Measurements from ENCODE around the gene C3orf18. TPM values are rescaled to one million over a fixed set of nuclear protein-coding genes. Genes with fewer than 3 reads are reported as not detected.

C3orf18 gene
- total RNA-seq, 2 experiments from 2014 or later: 3.9 to 5.2 TPM

DNA sequence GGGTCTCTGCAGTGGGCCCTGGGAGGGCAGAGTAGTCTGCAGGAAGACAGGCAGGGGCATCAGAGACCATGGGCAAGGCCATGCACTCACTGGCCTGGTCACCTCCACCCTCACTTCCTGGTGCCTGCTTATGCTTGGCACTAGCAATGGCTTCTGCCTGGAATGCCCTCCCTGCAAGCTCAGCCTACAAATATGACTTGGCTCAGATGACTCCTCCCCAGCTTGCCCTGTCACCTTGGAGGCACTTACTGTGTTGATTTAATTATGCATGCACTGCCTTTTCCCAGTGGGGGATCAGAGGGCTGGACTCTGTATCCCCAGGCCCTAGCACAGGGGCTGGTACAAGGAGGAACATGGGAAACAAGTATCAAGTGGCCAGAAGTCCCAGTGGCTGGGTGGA lies 7.8 kb downstream of the C3orf18 start:
- TF ChIP-seq, protein P1, sequence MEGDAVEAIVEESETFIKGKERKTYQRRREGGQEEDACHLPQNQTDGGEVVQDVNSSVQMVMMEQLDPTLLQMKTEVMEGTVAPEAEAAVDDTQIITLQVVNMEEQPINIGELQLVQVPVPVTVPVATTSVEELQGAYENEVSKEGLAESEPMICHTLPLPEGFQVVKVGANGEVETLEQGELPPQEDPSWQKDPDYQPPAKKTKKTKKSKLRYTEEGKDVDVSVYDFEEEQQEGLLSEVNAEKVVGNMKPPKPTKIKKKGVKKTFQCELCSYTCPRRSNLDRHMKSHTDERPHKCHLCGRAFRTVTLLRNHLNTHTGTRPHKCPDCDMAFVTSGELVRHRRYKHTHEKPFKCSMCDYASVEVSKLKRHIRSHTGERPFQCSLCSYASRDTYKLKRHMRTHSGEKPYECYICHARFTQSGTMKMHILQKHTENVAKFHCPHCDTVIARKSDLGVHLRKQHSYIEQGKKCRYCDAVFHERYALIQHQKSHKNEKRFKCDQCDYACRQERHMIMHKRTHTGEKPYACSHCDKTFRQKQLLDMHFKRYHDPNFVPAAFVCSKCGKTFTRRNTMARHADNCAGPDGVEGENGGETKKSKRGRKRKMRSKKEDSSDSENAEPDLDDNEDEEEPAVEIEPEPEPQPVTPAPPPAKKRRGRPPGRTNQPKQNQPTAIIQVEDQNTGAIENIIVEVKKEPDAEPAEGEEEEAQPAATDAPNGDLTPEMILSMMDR (IDR thresholded peaks at IDR 0.05): no peak
- Mint-ChIP-seq H3K36me3 (ENCODE audit: low read depth) (no peaks in the 10 kb centered on the region), H3K4me1 (ENCODE audit: low read depth) (no peaks in the 10 kb centered on the region), H3K27me3 (no peaks in the 10 kb centered on the region), H3K9me3 (no peaks in the 10 kb centered on the region), H3K27ac (no peak overlapping the region), H3K4me3 (no peak overlapping the region)
- Histone ChIP-seq H3K4me3 (ENCODE audit: low read length) (no peak overlapping the region), H3K27ac (ENCODE audit: low read depth in 1 of 2, low read length in 2 of 2) (no peak overlapping the region), H3K9me3 (ENCODE audit: control insufficient read depth in 1 of 2, insufficient read depth in 1 of 2, low read length in 2 of 2) (no peaks in the 10 kb centered on the region), H3K27me3 (ENCODE audit: control insufficient read depth in 1 of 2, insufficient read depth in 2 of 2, low read length in 2 of 2) (no peaks in the 10 kb centered on the region), H3K36me3 (ENCODE audit: insufficient read depth, low read length) (no peaks in the 10 kb centered on the region), H3K4me1 (ENCODE audit: insufficient read depth, low read length) (no peaks in the 10 kb centered on the region)
- ATAC-seq (ENCODE audit: poor library complexity) (no peak), DNase-seq (no peak)
- CTCF ChIA-PET: no interaction called here
- POLR2A ChIA-PET: interaction anchor here (0.7 kb wide), 1 partner anchor 10 kb away, joined by 3 read pairs; the partner anchor contains the start of gene HEMK1
- intact Hi-C loops (cut with DNase I, micrococcal nuclease): loop anchor here in 1 of 2 experiments (10.0 kb wide), 1 partner anchor 1975 kb away; the partner anchor contains the start of genes NT5DC2 and UQCC5

DNA sequence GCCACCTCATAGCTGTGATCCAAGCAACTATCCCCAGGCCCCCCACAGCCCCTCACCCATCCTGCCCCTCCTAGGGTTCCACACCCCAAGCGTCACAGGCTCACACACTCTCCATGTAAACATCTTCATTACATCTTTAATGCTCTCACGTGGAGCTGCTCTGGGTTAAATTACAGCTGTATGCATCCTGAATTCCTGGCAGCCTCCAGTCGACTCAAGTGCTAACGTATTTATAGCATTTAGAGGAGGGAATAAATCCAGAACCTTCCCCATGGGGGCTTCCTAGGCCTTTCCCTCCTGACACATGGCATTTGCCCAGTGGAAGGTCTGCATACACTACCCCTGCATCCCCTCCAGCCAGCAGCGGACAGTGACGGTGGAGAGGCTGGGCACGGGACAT lies 9.6 kb downstream of the C3orf18 start:
- H3K27me3 ChIP-seq (ENCODE audit: control insufficient read depth in 1 of 2, insufficient read depth in 2 of 2, low read length in 2 of 2): no peaks in the 10 kb centered on the region
- no peaks in the 10 kb centered on the region for H3K27me3 Mint-ChIP-seq
- H3K36me3 ChIP-seq (ENCODE audit: insufficient read depth, low read length): no peaks in the 10 kb centered on the region
- no peak overlapping the region for H3K4me3 Mint-ChIP-seq
- ChIA-PET POLR2A (interaction anchor here (1.3 kb wide), 1 partner anchor 11 kb away, joined by 3 read pairs; the partner anchor contains the start of gene HEMK1), CTCF (no interaction called here)
- no peak overlapping the region for H3K27ac Mint-ChIP-seq
- TF ChIP-seq, protein P1 (IDR thresholded peaks at IDR 0.05): no peak
- H3K4me1 Mint-ChIP-seq (ENCODE audit: low read depth): no peaks in the 10 kb centered on the region
- no peak overlapping the region for H3K27ac ChIP-seq (ENCODE audit: low read depth in 1 of 2, low read length in 2 of 2)
- no peaks in the 10 kb centered on the region for H3K9me3 Mint-ChIP-seq
- ATAC-seq (ENCODE audit: poor library complexity): no peak
- no peaks in the 10 kb centered on the region for H3K4me1 ChIP-seq (ENCODE audit: insufficient read depth, low read length)
- no peak overlapping the region for H3K4me3 ChIP-seq (ENCODE audit: low read length)
- intact Hi-C loops (cut with DNase I, micrococcal nuclease): no loop called here
- H3K9me3 ChIP-seq (ENCODE audit: control insufficient read depth in 1 of 2, insufficient read depth in 1 of 2, low read length in 2 of 2): no peaks in the 10 kb centered on the region
- DNase-seq: no peak
- H3K36me3 Mint-ChIP-seq (ENCODE audit: low read depth): no peaks in the 10 kb centered on the region

DNA sequence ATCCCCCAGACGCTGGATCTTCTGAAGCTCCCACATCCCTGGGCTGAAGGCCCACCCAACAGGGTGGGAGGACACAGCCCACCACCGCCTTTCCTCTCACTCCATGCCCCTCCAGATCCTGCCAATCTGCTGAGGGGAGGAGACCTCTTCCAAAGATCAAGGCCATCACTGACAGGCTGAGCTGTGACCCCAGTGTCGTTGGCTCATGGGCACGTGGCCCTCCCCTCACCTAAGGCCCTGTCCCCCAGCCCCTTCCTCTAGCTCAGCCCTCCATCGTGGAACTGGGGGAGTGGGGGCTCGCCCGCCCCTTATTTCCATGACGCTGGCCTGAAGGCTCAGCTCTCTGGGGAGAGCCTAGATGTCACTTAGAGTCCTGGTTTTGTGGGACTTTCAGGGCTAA lies 10.4 kb downstream of the C3orf18 start:
- CTCF ChIA-PET: no interaction called here
- Histone ChIP-seq H3K36me3 (ENCODE audit: insufficient read depth, low read length) (no peaks in the 10 kb centered on the region), H3K27ac (ENCODE audit: low read depth in 1 of 2, low read length in 2 of 2) (no peak overlapping the region), H3K4me1 (ENCODE audit: insufficient read depth, low read length) (no peaks in the 10 kb centered on the region), H3K4me3 (ENCODE audit: low read length) (no peak overlapping the region), H3K27me3 (ENCODE audit: control insufficient read depth in 1 of 2, insufficient read depth in 2 of 2, low read length in 2 of 2) (no peaks in the 10 kb centered on the region), H3K9me3 (ENCODE audit: control insufficient read depth in 1 of 2, insufficient read depth in 1 of 2, low read length in 2 of 2) (no peaks in the 10 kb centered on the region)
- intact Hi-C loops (cut with DNase I, micrococcal nuclease): no loop called here
- H3K27me3 Mint-ChIP-seq: no peaks in the 10 kb centered on the region
- POLR2A ChIA-PET: interaction anchor here (1.2 kb wide), 1 partner anchor 10 kb away, joined by 4 read pairs; no protein-coding TSS in a partner anchor
- no peaks in the 10 kb centered on the region for H3K9me3 Mint-ChIP-seq
- ATAC-seq (ENCODE audit: poor library complexity) (no peak), DNase-seq (no peak)
- TF ChIP-seq, protein P1 (IDR thresholded peaks at IDR 0.05): no peak
- H3K36me3 Mint-ChIP-seq (ENCODE audit: low read depth): no peaks in the 10 kb centered on the region
- no peak overlapping the region for H3K27ac Mint-ChIP-seq
- H3K4me1 Mint-ChIP-seq (ENCODE audit: low read depth): no peaks in the 10 kb centered on the region
- H3K4me3 Mint-ChIP-seq: no peak overlapping the region

All from CD4-positive, alpha-beta T cell (primary cell).